Fibroblast of skin of abdomen (primary cell): Measurements from ENCODE around the gene TBX3. TPM values are rescaled to one million over a fixed set of nuclear protein-coding genes. Genes with fewer than 3 reads are reported as not detected.
"Not testable (repeated sequence)": the region's sequence is repeated elsewhere in the genome, so short reads cannot be mapped to it uniquely, and the experiment has no call there.

ENCODE experiments used
- DNase-seq: peaks from one replicate; pipeline ENCODE4 v3.0.0-alpha.2; 2013
- polyA plus RNA-seq, 2 experiments: library from polyadenylated mRNA; unstranded; fragments of 120-200 nt; gene quantifications; one replicate each; pipeline ENCODE4 v1.2.1, GENCODE V29; 2013; ENCODE audit not compliant: insufficient read length in 2 of 2

TBX3 gene
- 41.6 TPM for polyA plus RNA-seq (2013, experiment 1 of 2; ENCODE audit: insufficient read length)
- 41.6 TPM for polyA plus RNA-seq (2013, experiment 2 of 2; ENCODE audit: insufficient read length)

DNA sequence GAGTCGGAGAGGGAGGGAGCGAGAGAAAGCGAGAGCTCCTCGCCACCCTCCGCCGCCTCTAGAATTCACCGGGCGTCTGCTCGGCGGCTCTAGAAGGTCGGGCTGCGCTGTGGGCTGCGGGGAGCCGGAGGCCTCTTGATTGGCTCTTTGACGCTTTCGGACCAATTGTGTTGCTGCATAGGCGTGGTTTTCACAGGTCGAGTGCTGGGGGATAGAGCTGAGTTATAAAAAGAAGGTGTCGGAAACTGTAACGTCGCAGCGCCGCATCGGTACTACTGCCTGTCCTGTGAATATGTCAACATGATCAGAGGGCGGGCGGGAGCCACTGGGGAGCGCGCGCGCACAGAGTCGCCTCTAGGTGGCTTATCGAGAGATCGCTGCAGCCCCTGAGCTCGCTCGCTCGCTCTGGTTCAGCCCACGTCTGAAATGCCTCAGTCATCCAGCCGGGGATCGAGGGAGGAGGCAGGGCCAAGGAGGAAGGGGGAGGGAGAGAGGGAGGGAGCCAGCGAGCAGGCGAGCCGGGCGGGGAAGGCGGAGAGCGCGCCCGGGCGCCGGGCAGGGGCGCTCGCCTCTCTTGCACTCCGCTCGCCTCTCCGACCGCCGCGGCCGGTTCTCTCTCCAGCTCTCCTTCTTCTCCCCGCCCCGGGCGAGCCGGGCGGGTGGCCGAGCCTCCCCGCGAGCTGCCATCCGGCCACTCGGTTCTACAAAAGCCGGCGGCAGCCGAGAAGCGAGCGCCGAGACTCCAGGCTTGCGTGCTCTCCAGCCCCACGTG, at the start of gene TBX3:
TSS of gene TBX3 (minus strand) at position 78 of the 772 bp plus-strand sequence. CDS start 975 bp downstream, outside the sequence.
- peak; percentile 100 for DNase-seq

DNA sequence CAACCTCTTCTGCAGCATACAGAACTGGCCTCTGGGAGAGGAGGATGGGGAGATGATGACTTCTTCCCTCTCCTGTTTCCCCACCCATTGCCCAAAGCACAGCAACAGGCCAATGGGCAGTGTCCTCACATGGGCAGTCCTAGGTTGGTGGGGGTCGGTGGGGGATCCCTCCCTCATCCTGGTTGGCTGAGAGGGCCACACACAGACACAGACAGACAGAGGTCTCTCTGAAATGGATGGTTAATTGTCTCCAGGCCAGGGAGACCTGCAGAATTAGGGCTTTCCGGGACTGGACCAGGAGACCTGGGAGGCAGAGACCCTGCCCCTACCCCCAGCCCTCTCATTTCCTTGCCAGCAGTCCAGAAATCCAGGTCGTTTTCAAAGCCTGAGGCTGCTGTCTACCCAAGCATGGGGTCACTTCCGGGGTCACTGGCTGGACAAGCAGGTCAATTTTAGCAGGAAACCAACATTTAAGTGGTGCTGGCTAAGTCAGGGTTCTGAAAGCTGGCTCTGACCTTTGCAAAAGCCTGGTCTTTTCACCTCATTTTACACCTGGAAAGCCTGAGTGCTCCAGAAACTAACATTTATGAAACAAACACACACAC, 48.6 kb upstream of the TBX3 start:
- DNase-seq: no peak

DNA sequence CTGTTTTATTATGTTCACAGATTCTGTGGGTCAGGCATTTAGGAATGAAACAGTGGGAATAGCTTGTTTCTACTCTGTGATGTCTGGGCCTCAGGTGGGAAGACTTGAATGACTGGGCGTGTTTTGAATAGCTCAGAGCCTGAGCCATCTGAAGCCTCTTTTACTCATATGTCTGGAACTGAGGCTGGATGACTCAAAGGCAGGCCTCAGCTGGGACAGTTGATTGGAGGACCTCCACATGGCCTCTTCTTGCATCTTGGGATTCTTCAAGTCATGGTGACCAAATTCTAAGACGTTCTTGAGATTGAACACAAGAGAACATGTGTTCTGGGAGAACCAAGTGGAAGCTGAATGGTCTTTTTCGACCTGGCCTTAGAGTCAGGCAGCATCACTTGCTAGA, 45.8 kb upstream of the TBX3 start:
- DNase-seq: peak; percentile 70

DNA sequence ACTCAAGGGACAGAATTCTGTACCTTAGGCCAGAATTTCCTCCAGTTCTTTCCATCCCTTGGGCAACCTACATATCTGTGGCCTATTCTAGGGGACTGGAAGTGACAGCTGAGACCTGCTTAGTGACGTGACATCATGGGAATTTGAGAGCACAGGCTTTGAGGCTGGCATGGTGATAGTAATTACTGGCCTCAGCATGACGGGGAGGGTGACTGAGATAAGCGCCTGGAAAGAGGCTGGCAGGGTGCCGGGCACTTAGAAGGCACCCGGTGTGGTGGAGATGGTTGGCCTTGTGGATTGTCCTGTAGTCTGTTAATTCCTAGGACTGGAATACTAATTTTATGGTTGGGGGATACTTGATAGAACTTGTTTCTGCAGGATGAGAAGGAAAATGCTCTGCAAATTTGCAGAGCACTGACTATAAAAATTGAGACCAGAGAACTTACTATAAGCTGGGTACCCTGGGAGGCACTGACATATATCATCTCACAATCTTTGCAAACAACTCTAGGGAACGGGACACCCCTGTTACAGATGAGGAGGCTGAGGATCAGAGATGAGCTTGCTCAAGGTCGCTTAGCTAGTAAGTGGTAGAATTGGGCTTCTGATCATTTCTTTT, 42.2 kb upstream of the TBX3 start:
- DNase-seq: no peak

DNA sequence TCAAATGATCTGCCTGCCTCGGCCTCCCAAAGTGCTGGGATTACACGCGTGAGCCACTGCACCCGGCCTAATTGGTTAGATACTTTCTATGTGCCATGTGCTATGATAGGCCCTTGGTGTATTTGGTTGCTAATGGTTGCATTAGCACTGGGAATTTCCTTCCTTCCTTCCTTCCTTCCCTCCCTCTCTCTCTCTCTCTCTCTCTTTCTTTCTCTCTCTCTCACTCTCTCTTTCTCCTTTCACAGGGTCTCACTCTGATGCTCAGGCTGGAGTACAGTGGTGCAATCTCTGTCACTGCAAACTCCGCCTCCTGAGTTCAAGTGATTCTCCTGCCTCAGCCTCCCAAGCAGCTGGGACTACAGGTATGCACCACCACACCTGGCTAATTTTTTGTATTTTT, 38.2 kb upstream of the TBX3 start:
- DNase-seq: not testable (repeated sequence)

DNA sequence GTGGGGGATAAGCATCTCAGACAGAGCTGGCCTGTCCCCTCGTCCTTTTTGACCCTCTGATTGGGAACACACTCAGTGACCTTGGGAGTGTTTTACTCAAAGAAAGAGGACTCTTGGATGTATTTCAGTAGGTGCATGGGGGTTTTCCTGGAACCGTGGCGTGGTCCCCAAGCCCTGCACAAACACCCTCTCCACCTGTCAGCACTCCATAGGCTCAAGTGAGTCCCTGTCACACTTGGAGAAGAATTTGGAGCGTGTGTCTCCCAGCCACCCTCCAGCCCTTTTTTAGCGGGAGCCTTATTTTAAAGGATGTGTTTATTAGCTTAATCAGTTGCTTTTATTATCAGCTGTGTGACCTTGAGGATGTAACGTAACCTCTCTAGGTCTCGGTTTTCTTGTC, 37.3 kb upstream of the TBX3 start:
- DNase-seq: no peak

DNA sequence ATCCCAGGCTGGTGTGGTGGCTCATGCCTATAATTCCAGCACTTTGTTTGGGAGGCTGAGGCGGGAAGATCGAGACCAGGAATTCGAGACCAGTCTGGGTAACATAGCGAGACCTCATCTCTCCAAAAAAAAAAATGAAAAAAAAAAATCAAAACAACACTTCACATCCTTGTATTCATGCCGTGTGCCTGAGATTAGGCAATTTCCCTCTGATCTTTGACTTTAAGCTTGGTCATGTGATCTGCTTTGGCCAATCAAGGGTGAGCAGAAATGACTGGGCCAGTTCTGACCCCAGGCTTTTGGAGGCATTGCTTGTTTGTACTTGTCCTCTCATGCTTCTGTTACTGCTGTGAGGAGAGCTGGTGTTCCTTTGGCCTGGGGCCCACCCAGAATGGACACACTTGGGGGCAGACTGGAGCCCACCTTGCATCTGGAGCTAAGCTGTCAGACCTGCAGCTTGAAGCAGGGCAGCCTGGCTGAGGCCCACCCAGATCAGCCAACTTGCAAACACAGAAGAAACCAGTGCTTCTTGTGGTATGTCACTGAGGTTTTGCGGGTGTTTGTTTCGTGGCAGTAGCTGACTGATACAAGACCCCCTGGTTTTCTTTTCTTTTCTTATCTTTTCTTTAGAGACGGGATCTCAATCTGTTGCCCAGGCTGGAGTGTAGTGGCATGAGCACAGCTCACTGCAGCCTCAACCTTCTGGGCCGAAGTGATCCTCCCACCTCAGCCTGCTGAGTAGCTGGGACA, 29.7 kb upstream of the TBX3 start:
- DNase-seq: no peak

DNA sequence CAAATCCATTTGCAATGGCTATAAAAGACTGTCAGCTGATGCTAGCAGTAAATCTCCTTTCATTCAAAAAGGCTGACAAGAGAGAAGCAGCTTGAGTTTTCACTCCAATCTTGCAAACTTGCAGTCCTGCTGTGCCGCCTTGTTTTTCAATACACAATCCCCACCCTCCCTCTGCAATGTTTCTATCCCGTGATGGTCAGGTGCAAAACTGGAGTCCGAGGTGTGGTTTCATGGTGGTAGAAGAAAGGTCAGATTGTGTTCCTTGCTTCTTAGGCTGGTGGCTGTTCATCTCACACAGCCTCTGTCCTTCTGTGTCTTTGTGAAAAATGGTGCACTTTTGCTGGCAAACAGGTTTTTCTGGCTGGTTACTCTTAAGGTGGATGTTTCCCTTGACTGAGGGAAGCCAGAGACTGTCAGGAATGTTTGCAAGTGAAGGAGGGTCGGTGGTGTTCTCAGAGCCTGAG, 27.7 kb upstream of the TBX3 start:
- DNase-seq: no peak

DNA sequence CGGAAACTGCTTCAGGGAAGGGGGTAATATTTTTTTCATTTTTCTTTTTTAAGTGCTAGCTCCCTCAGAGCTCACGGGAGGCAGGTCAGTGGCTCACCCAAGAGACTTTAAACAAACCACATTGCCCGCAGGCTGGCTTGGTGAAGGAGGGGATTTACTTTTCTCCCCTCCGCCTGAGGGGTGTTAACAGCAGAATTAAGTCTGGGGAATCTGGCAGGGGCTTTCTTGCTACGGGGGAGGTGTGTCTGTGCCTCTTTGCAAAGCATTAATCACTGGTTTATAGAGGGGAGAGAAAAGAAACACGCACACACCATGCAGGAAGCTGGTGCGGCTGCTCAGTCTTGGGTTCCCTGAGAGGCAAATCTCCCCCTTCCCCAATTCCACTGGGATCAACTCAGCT, 26.2 kb upstream of the TBX3 start:
- no peak for DNase-seq

DNA sequence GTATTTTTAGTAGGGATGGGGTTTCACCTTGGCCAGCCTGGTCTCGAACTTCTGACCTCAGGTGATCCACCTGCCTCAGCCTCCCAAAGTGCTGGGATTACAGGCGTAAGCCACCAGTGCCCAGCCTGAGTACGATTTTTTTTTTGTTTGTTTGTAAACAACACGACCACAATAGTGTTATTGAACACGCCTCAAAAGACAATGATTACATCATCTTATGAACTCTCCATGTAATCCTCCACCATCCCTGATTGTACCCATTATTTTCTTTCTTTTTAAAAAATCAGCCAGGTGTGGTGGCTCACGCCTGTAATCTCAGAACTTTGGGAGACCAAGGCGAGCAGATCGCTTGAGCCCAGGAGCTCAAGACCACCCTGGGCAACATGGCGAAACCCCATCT, 25.1 kb upstream of the TBX3 start:
- DNase-seq: no peak

DNA sequence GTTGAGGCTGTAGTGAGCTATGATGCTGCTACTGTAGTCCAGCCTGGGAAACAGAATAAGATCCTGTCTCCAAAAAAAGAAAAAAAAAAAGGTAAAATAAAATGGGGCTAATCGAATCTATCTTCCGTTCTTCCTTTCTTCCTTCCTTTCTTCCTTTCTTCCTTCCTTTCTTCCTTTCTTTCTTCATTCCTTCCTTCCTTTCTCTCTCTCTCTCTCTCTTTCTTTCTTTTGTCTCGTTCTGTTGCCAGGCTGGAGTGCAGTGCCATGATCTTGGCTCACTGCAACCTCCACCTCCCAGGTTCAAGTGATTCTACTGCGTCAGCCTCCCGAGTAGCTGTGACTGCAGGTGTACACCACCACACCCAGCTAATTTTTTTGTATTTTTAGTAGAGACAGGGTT, 24.6 kb upstream of the TBX3 start:
- DNase-seq: not testable (repeated sequence)

DNA sequence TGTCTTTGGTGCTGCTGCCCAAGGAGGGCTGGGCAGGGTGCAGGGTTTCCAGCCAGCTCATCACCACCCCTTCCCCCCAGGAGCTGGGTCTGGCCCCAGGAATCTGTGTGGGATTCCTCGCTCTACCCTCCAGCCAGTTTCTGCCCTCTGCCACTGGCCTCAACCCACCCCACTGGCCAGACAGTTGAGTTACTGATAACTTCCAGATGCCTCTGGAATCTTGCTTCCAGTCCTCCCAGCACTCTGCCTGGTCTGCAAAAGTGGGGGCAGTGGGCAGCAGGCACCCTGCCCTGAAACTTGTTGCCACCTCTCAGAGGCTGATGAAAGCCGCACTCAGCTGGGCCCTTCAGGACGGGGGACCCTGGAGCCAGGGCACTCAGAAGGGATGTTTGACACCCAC, 20.1 kb upstream of the TBX3 start:
- no peak for DNase-seq

DNA sequence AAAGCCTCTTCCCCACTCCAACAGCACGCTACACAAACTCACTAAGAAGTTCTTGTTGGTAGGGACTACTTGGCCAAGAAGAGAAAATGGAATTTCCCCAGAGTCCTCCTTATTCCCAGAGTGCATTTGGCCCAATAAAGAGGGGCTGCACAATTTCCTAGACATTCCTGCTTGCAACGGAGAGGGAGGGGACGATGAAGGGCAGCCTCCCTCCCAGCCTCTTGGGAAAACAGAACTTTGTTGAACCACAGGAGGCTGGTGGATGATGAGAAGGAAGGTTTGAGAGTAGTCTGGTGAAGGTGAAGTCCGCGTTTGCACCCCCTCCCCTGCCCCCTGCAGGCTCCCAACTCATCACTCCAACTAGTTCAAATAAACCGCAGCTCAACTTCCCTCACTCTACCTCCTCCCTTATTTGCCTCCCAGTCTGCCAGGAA, 19.1 kb upstream of the TBX3 start:
- DNase-seq: no peak

DNA sequence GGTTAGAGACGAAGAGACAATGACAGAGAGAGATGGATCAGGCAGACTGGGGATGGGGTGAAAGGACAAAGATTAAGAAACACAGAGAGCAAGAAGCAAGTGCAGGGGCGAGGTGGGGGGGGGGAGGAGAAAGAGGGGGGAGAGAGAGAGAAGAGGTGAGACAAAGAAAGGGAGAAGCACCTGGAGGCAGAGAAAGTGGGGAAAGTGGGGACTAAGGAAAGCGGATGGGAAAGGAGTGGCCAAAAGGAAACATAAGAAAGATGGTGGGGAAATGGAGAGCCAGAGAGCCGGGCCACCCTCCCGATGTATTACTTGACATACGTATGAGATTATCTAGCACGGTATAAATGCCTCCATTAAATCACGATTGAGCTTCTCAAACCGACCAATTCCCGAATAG, 18.5 kb upstream of the TBX3 start:
- DNase-seq: no peak

DNA sequence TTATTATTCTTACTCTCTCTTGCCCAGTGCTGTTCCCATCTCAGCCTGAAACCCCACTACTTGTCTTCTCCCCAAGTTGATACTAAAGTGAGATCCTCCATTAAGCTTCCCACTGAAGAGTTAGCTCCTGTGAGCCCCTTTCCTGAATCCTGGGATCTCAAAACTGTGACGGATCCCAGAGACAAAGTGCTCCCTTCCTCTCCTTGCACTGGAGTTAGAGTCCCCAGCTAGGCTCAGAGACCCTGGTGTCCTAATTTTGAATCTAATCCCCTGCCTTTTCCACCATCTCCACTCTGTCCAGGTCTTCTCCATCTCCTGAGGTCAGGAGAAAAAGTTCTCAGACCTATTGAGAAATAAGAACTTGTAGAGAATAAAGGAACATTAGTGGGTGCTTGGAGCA, 17.6 kb upstream of the TBX3 start:
- no peak for DNase-seq

DNA sequence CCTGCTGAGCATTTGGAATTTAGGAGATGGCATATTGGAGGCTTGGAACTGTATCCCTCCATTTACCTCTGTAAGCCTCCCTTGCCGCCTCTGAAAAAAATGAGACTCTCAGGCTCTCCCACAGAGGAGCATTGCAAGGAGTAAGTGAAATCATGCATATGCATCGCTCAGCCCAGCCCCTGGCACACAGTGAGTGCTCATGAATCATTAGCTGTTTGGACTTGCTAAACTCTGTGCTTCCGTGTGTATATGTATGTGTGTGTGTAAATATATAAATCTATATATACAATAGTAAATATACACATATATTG, 17.1 kb upstream of the TBX3 start:
- no peak for DNase-seq

DNA sequence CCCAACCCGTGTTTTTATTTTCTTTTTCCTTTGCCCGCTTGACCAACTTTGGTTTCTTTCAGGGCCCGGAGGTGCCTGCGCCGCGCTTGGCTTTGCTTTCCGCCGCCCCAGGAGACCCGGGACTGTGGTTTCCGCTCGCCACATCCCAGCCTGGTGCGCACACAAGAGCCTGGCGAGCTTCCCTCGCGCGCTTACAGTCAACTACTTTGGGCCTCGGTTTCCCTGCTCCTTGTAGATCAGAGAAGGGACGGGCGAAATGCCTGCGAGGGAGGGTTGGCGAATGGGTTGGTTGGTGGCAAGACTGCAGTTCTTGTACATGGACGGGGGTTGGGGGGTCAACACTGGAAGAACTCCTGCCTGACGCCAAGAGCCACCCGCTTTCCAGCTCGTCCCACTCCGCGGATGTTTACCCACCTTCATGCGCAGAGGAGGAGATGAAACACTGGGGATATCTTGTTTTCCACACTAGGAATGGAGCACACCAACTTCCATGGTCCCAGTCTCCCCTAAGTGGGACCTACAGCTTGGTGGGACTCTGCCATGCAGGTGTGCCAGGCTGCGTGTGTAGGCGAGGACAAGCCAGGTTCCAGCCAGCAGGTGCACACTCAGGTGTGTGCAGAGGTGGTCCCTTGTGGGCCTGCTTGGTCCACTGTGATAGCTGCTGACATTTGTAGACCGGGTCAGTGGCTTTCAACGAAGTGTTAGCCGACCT, 16.6 kb upstream of the TBX3 start:
- DNase-seq: no peak

DNA sequence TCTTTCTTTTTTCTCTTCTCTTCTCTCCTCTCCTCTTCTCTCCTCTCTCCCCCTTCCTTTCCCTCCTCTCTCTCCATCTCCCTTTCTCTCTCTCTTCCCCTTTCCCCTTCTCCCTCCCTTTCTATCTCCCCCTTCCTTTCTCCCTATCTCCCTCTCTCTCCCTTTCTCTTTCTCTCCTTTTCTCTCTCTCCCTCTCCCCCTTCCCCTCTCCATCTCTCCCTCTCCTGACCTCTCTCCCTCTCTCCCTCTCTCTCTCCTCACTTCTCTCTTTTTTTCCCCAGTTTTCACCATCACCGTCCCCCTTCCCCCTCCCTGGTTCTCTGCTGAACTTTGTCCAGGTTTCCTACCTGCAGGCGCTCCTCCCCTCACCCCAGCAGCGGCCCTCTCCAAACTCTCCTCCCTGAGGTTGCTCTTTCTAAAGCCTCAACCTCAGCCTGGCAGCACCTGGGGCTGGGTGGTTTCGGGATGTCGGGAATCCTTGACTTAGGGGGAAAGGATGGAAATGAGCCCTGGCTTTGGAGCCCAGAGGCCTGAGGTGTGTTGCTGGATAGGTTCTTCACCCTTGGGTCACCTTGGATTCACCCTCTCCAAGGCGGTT, 14.7 kb upstream of the TBX3 start:
- no peak for DNase-seq

DNA sequence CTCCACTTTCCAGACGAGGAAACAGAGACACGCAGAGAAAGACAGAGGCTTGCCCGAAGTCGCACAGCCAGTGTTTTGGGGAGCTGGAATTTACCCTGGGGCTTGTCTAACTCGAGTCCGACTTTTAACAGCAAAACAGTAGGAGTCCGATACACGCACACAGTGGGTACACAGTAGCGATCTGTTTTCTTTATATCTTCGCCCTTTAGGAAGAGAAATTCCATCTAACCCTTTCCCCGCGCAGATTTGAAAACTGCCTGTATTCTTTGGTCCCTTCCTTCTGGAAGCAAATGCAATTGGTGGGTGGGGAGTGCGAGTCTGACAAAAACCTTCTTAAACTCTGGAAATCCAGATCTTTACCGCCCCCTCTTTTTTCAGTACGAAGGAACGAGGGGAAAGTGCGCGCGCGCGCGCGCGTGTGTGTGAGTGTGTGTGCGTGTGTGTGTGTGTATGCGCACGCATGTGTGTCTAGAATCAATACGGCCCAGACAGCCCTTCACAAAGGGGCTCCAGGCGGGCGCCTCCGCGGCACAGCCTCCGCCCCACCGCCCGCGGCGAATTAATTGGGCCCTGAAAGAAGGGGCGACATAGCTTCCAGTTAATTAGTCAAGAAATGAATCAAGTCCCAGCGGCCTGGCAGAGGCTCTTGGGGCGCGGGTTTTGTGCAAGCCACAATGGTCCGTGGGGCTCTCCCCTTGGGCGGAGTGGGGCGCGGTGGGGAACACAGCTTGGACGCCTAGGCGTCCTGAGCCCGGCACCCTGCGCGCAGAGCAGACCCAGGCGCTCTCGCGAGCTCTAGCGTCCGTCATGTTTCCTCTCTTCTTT, 14.0 kb upstream of the TBX3 start:
- no peak for DNase-seq

DNA sequence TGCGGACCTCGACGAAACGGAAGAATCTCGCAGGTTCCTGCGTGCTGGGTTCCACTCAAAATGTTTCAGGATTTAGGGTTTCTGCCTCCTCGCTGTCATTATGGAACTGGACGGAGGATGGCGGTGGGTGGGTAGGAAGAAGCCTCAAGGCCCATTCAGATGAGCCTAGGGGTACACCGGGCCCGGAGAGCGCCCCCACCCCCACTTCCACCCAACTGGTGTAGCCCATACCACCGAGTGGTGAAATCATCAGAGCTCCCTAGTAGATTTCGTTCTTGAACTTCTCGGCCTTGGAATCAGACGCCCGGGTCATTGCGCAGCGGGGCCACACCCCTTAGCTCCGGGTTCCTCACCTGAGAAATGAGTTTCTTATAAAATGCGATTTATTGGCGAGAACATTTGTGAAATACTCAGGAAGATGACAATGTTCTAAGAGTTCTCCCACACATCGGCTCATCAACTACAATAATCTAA, 13.3 kb upstream of the TBX3 start:
- DNase-seq: no peak
